OCI-LY1 (cell line): ENCODE data around the gene ZNF853.
"Not testable (repeated sequence)": the region's sequence is repeated elsewhere in the genome, so short reads cannot be mapped to it uniquely, and the experiment has no call there.

Experiments
- H2AFZ ChIP-seq: fragments of 200-600 bp; sonication (generic), shearing (Covaris generic); 2 replicates; pipeline ENCODE4 v1.6.0; 2014; ENCODE audit warnings: antibody characterized with exemption, mild to moderate bottlenecking, low read length
- H3F3A ChIP-seq: fragments of 200-600 bp; sonication (generic), shearing (Covaris generic); 2 replicates; pipeline ENCODE4 v1.6.0; 2014; ENCODE audit warnings: mild to moderate bottlenecking, antibody characterized with exemption, low read length, moderate library complexity; ENCODE audit not compliant: insufficient read depth
- H3K27ac ChIP-seq: fragments of 200-600 bp; sonication (generic); 2 replicates; pipeline ENCODE4 v1.5.1; 2014; ENCODE audit warnings: low read length, mixed run types, mild to moderate bottlenecking, low read depth; ENCODE audit not compliant: poor library complexity, severe bottlenecking
- H3K27me3 ChIP-seq: fragments of 200-600 bp; sonication (generic); 2 replicates; pipeline ENCODE4 v1.6.0; 2014; ENCODE audit warnings: antibody characterized with exemption, mild to moderate bottlenecking, low read length, moderate library complexity; ENCODE audit not compliant: insufficient read depth
- H3K36me3 ChIP-seq: fragments of 200-600 bp; sonication (generic); 2 replicates; pipeline ENCODE4 v1.6.1; 2014; ENCODE audit warnings: mild to moderate bottlenecking, antibody characterized with exemption, low read length, moderate library complexity, mixed read lengths; ENCODE audit not compliant: insufficient read depth
- H3K4me1 ChIP-seq: fragments of 200-600 bp; sonication (generic); 2 replicates; pipeline ENCODE4 v1.5.1; 2014; ENCODE audit warnings: mild to moderate bottlenecking, low read length, moderate library complexity; ENCODE audit not compliant: insufficient read depth, severe bottlenecking
- H3K4me2 ChIP-seq: fragments of 200-600 bp; sonication (generic), shearing (Covaris generic); 2 replicates; pipeline ENCODE4 v1.6.1; 2014; ENCODE audit warnings: low read length
- H3K4me3 ChIP-seq: fragments of 200-600 bp; sonication (generic); 2 replicates; pipeline ENCODE4 v1.5.1; 2014; ENCODE audit warnings: low read length, low read depth, mild to moderate bottlenecking, mixed read lengths; ENCODE audit not compliant: poor library complexity, severe bottlenecking
- H3K79me2 ChIP-seq: fragments of 200-600 bp; shearing (Covaris generic); 2 replicates; pipeline ENCODE4 v1.6.1; 2016; ENCODE audit warnings: mixed run types, low read length, mixed read lengths; ENCODE audit not compliant: insufficient read depth
- H3K9ac ChIP-seq: fragments of 200-600 bp; sonication (generic), shearing (Covaris generic); 2 replicates; pipeline ENCODE4 v1.6.1; 2014; ENCODE audit warnings: mild to moderate bottlenecking, low read length, mixed read lengths
- H3K9me2 ChIP-seq: fragments of 200-600 bp; sonication (generic), shearing (Covaris generic); 2 replicates; pipeline ENCODE4 v1.6.1; 2014; ENCODE audit warnings: low read depth, mild to moderate bottlenecking, low read length, mixed read lengths
- H3K9me3 ChIP-seq: fragments of 200-600 bp; shearing (Covaris generic); 2 replicates; pipeline ENCODE4 v1.6.1; 2014; ENCODE audit warnings: low read length, mixed read lengths
- H4K20me1 ChIP-seq: fragments of 200-600 bp; sonication (generic), shearing (Covaris generic); 2 replicates; pipeline ENCODE4 v1.6.0; 2016; ENCODE audit warnings: mild to moderate bottlenecking, low read length; ENCODE audit not compliant: insufficient read depth
- EZH2 ChIP-seq: fragments of 200-600 bp; sonication (generic), shearing (Covaris generic); IDR thresholded peaks from 2 replicates; pipeline ENCODE4 v1.8.0; 2017; ENCODE audit warnings: borderline replicate concordance, mixed run types, mild to moderate bottlenecking, antibody characterized with exemption, low read length, moderate library complexity, mixed read lengths
- TF ChIP-seq, protein P1 (sequence below): fragments of 200-600 bp; sonication (generic), shearing (Covaris generic); IDR thresholded peaks from 2 replicates; pipeline ENCODE4 v1.5.1; 2017; ENCODE audit warnings: mild to moderate bottlenecking, antibody characterized with exemption, low read length, moderate library complexity, mixed read lengths

Gene ZNF853

DNA sequence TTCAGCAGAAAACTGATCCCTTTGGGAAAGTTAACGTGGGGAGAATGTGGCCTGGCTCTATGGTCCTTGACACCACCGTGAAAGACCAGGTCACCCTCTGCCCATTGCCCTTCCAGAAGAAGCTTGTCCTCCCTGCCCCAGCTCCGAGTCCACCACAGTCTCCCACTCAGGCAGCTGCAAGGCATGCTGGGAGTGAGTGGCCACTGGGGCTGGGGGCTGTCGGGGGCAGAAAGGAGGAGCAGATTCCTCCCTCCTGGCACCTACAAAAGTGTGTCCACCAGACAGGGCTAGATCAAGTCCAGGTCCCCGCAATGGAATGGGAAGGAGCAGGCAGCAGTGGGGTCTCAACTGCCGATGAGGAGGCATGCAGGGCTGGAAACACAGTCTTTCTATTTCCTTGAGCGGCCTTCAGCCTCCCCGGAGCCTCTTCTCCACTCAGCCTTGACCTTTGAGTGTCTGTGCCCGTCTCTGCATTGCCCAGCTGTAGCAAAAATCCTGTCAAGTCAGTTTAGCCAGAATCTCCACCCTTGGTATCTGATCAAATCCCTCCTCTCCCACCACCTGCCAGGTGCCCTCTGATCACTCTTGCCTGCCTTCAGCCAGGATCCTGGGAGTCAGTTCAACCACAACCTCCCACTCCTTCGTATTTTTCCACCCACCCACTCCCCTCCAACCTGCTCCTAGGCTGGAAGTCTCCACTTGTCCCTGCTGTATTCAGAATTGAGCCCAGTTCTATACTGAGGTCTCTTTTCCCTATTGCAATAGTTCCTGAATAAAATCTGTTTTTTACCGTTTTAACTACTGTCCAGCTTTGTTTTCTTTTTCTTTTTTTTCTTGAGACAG, 14.8 kb downstream of the ZNF853 start:
- H3K9me3 ChIP-seq: no peaks in the 10 kb centered on the region
- H3K9ac ChIP-seq: no peak overlapping the region
- H3F3A ChIP-seq: no peaks in the 10 kb centered on the region
- H3K36me3 ChIP-seq: no peaks in the 10 kb centered on the region
- H3K4me3 ChIP-seq: no peak overlapping the region
- H2AFZ ChIP-seq: no peak overlapping the region
- TF ChIP-seq, protein P1, sequence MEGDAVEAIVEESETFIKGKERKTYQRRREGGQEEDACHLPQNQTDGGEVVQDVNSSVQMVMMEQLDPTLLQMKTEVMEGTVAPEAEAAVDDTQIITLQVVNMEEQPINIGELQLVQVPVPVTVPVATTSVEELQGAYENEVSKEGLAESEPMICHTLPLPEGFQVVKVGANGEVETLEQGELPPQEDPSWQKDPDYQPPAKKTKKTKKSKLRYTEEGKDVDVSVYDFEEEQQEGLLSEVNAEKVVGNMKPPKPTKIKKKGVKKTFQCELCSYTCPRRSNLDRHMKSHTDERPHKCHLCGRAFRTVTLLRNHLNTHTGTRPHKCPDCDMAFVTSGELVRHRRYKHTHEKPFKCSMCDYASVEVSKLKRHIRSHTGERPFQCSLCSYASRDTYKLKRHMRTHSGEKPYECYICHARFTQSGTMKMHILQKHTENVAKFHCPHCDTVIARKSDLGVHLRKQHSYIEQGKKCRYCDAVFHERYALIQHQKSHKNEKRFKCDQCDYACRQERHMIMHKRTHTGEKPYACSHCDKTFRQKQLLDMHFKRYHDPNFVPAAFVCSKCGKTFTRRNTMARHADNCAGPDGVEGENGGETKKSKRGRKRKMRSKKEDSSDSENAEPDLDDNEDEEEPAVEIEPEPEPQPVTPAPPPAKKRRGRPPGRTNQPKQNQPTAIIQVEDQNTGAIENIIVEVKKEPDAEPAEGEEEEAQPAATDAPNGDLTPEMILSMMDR: no peak
- no peak for TF ChIP-seq EZH2
- no peaks in the 10 kb centered on the region for H3K79me2 ChIP-seq
- H3K27me3 ChIP-seq: peaks cover 4% of the 10 kb centered on the region; the same call in 1 of the 2 replicates
- H3K4me1 ChIP-seq: no peaks in the 10 kb centered on the region
- no peak overlapping the region for H3K4me2 ChIP-seq
- no peaks in the 10 kb centered on the region for H3K9me2 ChIP-seq
- H4K20me1 ChIP-seq: no peaks in the 10 kb centered on the region
- H3K27ac ChIP-seq: no peak overlapping the region

DNA sequence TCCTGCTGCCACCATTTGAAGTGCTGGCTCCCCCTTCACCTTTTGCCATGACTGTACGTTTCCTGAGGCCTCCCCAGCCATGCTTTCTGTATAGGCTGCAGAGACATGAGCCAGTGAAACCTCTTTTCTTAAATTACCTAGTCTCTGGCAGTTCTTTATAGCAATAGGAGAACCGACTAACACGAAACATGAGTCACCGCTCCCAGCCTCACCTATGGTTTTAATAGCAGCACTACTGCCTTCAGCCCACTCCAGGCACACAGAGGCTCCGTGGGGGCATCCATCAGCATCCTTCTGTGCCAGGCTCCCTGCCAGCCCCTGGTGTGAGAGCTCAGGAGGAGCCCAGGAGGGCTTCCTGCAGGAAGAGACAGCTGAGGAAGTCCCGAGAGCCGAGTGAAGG, 16.2 kb downstream of the ZNF853 start:
- Histone ChIP-seq H3F3A (no peaks in the 10 kb centered on the region), H2AFZ (no peak overlapping the region), H3K9ac (no peak overlapping the region), H3K27ac (no peak overlapping the region), H3K27me3 (peaks cover 4% of the 10 kb centered on the region; the same call in 1 of the 2 replicates), H3K9me2 (no peaks in the 10 kb centered on the region), H3K4me2 (no peak overlapping the region), H3K4me1 (peaks cover 4% of the 10 kb centered on the region), H3K36me3 (no peaks in the 10 kb centered on the region), H4K20me1 (no peaks in the 10 kb centered on the region), H3K9me3 (no peaks in the 10 kb centered on the region), H3K4me3 (no peak overlapping the region), H3K79me2 (no peaks in the 10 kb centered on the region)
- TF ChIP-seq, protein P1: no peak
- no peak for TF ChIP-seq EZH2

DNA sequence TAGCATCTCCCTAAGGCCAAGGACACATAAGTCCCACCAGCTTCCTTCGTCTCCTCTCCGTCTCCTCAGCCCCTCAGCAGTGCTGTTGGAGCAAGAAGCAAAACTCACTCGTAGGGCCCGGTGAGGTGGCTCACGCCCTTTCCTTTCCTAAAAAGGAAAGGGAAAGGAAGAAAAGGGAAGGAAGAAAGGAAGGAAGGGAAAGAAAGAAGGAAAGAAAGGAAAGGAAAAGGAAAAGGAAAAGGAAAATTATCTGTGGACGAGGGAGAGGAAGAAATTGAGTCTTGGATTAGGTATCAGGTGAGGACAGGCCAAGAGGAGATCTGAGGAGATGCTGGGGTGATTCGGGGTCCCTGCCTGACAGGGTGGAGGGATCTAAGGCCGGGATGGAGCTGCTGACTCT, 18.6 kb downstream of the ZNF853 start:
- no peak overlapping the region for H2AFZ ChIP-seq
- no peaks in the 10 kb centered on the region for H3K9me2 ChIP-seq
- H3K4me2 ChIP-seq: no peak overlapping the region
- H4K20me1 ChIP-seq: no peaks in the 10 kb centered on the region
- H3K9me3 ChIP-seq: no peaks in the 10 kb centered on the region
- H3K9ac ChIP-seq: no peak overlapping the region
- no peaks in the 10 kb centered on the region for H3K79me2 ChIP-seq
- peaks cover 4% of the 10 kb centered on the region; the same call in 1 of the 2 replicates for H3K27me3 ChIP-seq
- H3F3A ChIP-seq: no peaks in the 10 kb centered on the region
- H3K4me1 ChIP-seq: peaks cover 17% of the 10 kb centered on the region
- H3K36me3 ChIP-seq: 0 out of 2 replicates have a peak, but pooled peaks cover under 1% of the 10 kb centered on the region
- TF ChIP-seq EZH2: no peak
- TF ChIP-seq, protein P1: no peak
- no peak overlapping the region for H3K27ac ChIP-seq
- no peak overlapping the region for H3K4me3 ChIP-seq

DNA sequence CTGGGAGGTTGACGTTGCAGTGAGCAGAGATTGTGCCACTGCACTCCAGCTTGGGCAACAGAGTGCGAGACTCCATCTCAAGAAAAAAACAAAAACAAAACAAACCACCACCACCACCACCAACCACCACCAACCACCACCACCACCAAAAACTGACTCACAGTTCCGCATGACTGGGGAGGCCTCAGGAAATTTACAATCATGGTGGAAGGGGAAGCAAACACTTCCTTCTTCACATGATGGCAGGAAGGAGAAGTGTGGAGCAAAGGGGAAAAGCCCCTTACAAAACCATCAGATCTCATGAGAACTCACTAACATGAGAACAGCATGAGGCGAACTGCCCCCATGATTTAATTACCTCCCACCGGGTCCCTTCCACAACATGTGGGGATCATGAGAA, 19.6 kb downstream of the ZNF853 start:
- H3K9ac ChIP-seq, H3F3A ChIP-seq, H4K20me1 ChIP-seq, H3K27me3 ChIP-seq, H3K79me2 ChIP-seq, H2AFZ ChIP-seq, H3K4me3 ChIP-seq, H3K4me2 ChIP-seq, H3K27ac ChIP-seq, H3K9me3 ChIP-seq, H3K9me2 ChIP-seq: not testable (repeated sequence)
- Histone ChIP-seq H3K4me1 (peaks cover 17% of the 10 kb centered on the region), H3K36me3 (peaks cover 10% of the 10 kb centered on the region; the same call in 1 of the 2 replicates)
